ENCODE data around the gene HNRNPK. TPM values are rescaled to one million over a fixed set of nuclear protein-coding genes. Genes with fewer than 3 reads are reported as not detected.

The HNRNPK gene
- total and polyA plus RNA-seq, 2 of the 13 experiments (the other 11 are each of a cell fraction or from before 2014, with no cell fraction given), result 321 to 712 TPM

DNA sequence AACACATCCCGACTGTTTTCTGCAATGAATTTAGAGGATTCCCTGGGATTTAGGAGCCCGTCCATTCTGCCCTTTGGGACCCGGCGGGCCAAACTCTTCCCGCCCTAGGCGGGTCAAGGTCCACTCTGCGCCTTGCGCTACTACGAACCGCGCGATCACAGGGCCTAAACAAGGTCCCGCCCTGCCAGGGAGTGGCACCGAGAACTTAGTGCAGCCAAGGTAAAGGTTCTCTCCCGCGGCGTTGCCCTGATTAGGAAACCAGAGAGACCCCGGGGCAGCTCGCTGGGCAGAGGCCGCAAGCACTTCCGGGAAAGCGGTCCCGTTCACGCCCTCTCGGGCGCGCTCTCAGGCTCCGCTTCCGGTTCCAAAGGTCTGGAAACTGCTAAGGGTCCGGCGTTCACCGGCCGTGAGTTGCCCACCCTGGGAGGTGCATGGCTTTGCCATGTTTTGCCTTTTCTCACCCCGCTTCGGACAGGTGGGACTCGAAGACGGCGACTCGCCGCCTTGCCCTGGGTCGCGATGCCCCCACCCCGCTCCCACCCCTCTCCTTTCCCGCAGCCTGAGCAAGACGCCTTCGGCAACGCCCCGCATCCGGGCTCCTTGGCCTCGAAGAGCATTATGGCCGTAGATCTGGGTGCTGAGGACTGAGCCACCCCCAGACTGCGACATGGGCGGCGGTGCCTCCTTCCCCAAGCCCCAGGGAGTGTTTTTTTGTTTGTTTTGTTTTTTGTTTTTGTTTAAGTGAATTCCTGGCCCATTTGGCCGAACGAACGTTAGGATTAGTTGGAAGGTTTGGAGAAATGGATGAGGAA is 23.4 kb downstream of the HNRNPK start (continued):
- TF ChIP-seq NR2C2 (CRISPR knock-in tag; IDR thresholded peaks at IDR 0.05; ENCODE audit: borderline replicate concordance), result peak; percentile 94
- no peak for TF ChIP-seq SYNCRIP (IDR thresholded peaks at IDR 0.05; ENCODE audit: insufficient read depth, low read depth, low read length)
- TF ChIP-seq, protein P1, sequence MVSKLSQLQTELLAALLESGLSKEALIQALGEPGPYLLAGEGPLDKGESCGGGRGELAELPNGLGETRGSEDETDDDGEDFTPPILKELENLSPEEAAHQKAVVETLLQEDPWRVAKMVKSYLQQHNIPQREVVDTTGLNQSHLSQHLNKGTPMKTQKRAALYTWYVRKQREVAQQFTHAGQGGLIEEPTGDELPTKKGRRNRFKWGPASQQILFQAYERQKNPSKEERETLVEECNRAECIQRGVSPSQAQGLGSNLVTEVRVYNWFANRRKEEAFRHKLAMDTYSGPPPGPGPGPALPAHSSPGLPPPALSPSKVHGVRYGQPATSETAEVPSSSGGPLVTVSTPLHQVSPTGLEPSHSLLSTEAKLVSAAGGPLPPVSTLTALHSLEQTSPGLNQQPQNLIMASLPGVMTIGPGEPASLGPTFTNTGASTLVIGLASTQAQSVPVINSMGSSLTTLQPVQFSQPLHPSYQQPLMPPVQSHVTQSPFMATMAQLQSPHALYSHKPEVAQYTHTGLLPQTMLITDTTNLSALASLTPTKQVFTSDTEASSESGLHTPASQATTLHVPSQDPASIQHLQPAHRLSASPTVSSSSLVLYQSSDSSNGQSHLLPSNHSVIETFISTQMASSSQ (IDR thresholded peaks at IDR 0.05; ENCODE audit: low read depth), result no peak
- TF ChIP-seq, protein P1 (CRISPR knock-in tag; IDR thresholded peaks at IDR 0.05; ENCODE audit: borderline replicate concordance), result peak; percentile 59; the same call in 1 of the 2 replicates
- 0 out of 2 replicates have a peak, but pooled peaks have one; percentile 42 for TF ChIP-seq ZNF234 (CRISPR knock-in tag; conservative IDR thresholded peaks at IDR 0.05)
- no peak for TF ChIP-seq NFYC (CRISPR knock-in tag; IDR thresholded peaks at IDR 0.05)
- TF ChIP-seq, protein P2, sequence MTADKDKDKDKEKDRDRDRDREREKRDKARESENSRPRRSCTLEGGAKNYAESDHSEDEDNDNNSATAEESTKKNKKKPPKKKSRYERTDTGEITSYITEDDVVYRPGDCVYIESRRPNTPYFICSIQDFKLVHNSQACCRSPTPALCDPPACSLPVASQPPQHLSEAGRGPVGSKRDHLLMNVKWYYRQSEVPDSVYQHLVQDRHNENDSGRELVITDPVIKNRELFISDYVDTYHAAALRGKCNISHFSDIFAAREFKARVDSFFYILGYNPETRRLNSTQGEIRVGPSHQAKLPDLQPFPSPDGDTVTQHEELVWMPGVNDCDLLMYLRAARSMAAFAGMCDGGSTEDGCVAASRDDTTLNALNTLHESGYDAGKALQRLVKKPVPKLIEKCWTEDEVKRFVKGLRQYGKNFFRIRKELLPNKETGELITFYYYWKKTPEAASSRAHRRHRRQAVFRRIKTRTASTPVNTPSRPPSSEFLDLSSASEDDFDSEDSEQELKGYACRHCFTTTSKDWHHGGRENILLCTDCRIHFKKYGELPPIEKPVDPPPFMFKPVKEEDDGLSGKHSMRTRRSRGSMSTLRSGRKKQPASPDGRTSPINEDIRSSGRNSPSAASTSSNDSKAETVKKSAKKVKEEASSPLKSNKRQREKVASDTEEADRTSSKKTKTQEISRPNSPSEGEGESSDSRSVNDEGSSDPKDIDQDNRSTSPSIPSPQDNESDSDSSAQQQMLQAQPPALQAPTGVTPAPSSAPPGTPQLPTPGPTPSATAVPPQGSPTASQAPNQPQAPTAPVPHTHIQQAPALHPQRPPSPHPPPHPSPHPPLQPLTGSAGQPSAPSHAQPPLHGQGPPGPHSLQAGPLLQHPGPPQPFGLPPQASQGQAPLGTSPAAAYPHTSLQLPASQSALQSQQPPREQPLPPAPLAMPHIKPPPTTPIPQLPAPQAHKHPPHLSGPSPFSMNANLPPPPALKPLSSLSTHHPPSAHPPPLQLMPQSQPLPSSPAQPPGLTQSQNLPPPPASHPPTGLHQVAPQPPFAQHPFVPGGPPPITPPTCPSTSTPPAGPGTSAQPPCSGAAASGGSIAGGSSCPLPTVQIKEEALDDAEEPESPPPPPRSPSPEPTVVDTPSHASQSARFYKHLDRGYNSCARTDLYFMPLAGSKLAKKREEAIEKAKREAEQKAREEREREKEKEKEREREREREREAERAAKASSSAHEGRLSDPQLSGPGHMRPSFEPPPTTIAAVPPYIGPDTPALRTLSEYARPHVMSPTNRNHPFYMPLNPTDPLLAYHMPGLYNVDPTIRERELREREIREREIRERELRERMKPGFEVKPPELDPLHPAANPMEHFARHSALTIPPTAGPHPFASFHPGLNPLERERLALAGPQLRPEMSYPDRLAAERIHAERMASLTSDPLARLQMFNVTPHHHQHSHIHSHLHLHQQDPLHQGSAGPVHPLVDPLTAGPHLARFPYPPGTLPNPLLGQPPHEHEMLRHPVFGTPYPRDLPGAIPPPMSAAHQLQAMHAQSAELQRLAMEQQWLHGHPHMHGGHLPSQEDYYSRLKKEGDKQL (CRISPR knock-in tag; IDR thresholded peaks at IDR 0.05; ENCODE audit: low read depth), result no peak
- TF ChIP-seq ZNF709 (CRISPR knock-in tag; IDR thresholded peaks at IDR 0.05), result peak; percentile 83
- no peak for TF ChIP-seq ATRX (CRISPR knock-in tag; IDR thresholded peaks at IDR 0.05; ENCODE audit: borderline replicate concordance)
- TF ChIP-seq, protein P3, sequence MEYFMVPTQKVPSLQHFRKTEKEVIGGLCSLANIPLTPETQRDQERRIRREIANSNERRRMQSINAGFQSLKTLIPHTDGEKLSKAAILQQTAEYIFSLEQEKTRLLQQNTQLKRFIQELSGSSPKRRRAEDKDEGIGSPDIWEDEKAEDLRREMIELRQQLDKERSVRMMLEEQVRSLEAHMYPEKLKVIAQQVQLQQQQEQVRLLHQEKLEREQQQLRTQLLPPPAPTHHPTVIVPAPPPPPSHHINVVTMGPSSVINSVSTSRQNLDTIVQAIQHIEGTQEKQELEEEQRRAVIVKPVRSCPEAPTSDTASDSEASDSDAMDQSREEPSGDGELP (IDR thresholded peaks at IDR 0.05; ENCODE audit: borderline replicate concordance, low read depth), result no peak
- no peak for TF ChIP-seq NFKBIZ (CRISPR knock-in tag; IDR thresholded peaks at IDR 0.05)
- TF ChIP-seq, protein P4, sequence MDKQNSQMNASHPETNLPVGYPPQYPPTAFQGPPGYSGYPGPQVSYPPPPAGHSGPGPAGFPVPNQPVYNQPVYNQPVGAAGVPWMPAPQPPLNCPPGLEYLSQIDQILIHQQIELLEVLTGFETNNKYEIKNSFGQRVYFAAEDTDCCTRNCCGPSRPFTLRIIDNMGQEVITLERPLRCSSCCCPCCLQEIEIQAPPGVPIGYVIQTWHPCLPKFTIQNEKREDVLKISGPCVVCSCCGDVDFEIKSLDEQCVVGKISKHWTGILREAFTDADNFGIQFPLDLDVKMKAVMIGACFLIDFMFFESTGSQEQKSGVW (CRISPR knock-in tag; IDR thresholded peaks at IDR 0.05; ENCODE audit: borderline replicate concordance), result no peak
- TF ChIP-seq HHEX (CRISPR knock-in tag; IDR thresholded peaks at IDR 0.05), result no peak
- peak; percentile 47; the same call in 1 of the 2 replicates for TF ChIP-seq ZNF451 (CRISPR knock-in tag; IDR thresholded peaks at IDR 0.05)
- TF ChIP-seq SRSF4 (IDR thresholded peaks at IDR 0.05; ENCODE audit: low read depth, low read length, poor library complexity, severe bottlenecking), result no peak

All from HepG2 (cell line).